Measurements from ENCODE around the gene ANXA1.

Gene ANXA1

GRCh38 chr9:73131461-73131860, 20.2 kb upstream of the ANXA1 start:
- Histone ChIP-seq H3K36me3 (replicated peaks; ENCODE audit: insufficient read depth, low read length) (no peaks in the 10 kb centered on the region), H3K9me2 (replicated peaks; ENCODE audit: insufficient read depth, low read length) (no peaks in the 10 kb centered on the region), H3K4me1 (ENCODE audit: low read length) (peaks cover 15% of the 10 kb centered on the region), H3K9me3 (replicated peaks; ENCODE audit: insufficient read depth, low read length) (no peaks in the 10 kb centered on the region), H3K4me2 (ENCODE audit: low read depth, low read length) (peak overlapping the region; percentile 89), H3K27ac (ENCODE audit: low read length) (peak overlapping the region; percentile 88; the same call in 1 of the 2 replicates), H3K79me2 (ENCODE audit: low read length) (no peaks in the 10 kb centered on the region), H4K20me1 (ENCODE audit: insufficient read depth, low read length) (no peaks in the 10 kb centered on the region), H3K27me3 (replicated peaks; ENCODE audit: insufficient read depth, low read length) (no peaks in the 10 kb centered on the region), H3K4me3 (ENCODE audit: low read length) (no peak overlapping the region), H3K9ac (ENCODE audit: low read length) (peak overlapping the region; percentile 88), H2AFZ (ENCODE audit: low read length) (peak overlapping the region; percentile 64), H3F3A (ENCODE audit: insufficient read depth, low read length) (peaks cover 32% of the 10 kb centered on the region)
- no peak for TF ChIP-seq EZH2phosphoT487 (IDR thresholded peaks at IDR 0.05; ENCODE audit: low read length)
- no peak for TF ChIP-seq CTCF (IDR thresholded peaks at IDR 0.05; ENCODE audit: low read length)
- TF ChIP-seq EZH2 (optimal IDR thresholded peaks at IDR 0.05; ENCODE audit: low read depth, low read length) = no peak
- no peak for DNase-seq

DNA sequence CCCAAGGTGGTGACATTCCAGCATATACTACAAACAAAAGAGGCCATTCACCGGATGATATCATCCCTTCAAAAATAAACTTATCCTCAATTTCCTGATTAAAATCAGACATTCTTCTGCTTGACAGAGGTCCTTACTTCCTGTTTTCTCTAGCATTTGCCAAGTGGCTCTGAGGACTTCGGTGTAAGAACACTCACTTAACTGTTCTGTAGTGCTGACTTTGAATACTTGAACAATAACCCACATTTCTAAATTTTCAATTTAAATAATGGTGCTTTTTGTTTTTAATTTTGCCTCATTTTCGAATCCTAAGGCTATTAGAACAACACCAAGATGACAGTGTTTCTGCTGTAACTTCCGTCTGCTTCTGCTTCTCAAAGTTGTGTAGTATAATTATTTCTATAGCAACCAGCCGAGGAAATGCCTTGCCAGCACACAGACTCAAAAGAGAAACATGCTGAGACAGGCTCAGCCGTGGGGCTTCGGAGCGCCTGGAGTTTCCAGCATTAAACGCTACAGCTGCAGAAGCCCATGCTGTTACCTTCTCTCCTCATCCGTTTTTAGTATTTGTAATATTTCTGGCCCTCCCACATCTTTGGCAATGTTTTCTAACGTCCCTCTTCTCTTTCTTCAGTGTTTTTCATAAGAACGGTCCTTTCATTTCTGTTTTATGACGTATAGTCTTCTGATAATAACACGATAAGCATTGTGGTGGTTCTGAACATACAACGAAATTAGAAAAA, 19.5 kb upstream of the ANXA1 start:
- Histone ChIP-seq H3K79me2 (ENCODE audit: low read length) (no peaks in the 10 kb centered on the region), H3K4me3 (ENCODE audit: low read length) (peak overlapping the region; percentile 68), H3F3A (ENCODE audit: insufficient read depth, low read length) (peaks cover 32% of the 10 kb centered on the region), H3K27ac (ENCODE audit: low read length) (peak overlapping the region; percentile 88), H3K36me3 (replicated peaks; ENCODE audit: insufficient read depth, low read length) (no peaks in the 10 kb centered on the region), H4K20me1 (ENCODE audit: insufficient read depth, low read length) (no peaks in the 10 kb centered on the region), H3K4me1 (ENCODE audit: low read length) (peaks cover 15% of the 10 kb centered on the region), H3K9ac (ENCODE audit: low read length) (peak overlapping the region; percentile 88), H3K9me3 (replicated peaks; ENCODE audit: insufficient read depth, low read length) (no peaks in the 10 kb centered on the region), H3K27me3 (replicated peaks; ENCODE audit: insufficient read depth, low read length) (no peaks in the 10 kb centered on the region), H2AFZ (ENCODE audit: low read length) (peak overlapping the region; percentile 64), H3K9me2 (replicated peaks; ENCODE audit: insufficient read depth, low read length) (no peaks in the 10 kb centered on the region), H3K4me2 (ENCODE audit: low read depth, low read length) (peak overlapping the region; percentile 89)
- TF ChIP-seq EZH2phosphoT487 (IDR thresholded peaks at IDR 0.05; ENCODE audit: low read length) (no peak), EZH2 (optimal IDR thresholded peaks at IDR 0.05; ENCODE audit: low read depth, low read length) (no peak), CTCF (IDR thresholded peaks at IDR 0.05; ENCODE audit: low read length) (no peak)
- DNase-seq = peak; percentile 89

GRCh38 chr9:73133022-73133651, 18.5 kb upstream of the ANXA1 start:
- H3F3A ChIP-seq (ENCODE audit: insufficient read depth, low read length) = peaks cover 32% of the 10 kb centered on the region
- no peaks in the 10 kb centered on the region for H3K9me3 ChIP-seq (replicated peaks; ENCODE audit: insufficient read depth, low read length)
- H3K9ac ChIP-seq (ENCODE audit: low read length) = peak overlapping the region; percentile 88
- peak; percentile 24 for DNase-seq
- no peaks in the 10 kb centered on the region for H3K27me3 ChIP-seq (replicated peaks; ENCODE audit: insufficient read depth, low read length)
- no peaks in the 10 kb centered on the region for H3K79me2 ChIP-seq (ENCODE audit: low read length)
- no peak overlapping the region for H2AFZ ChIP-seq (ENCODE audit: low read length)
- peak overlapping the region; percentile 68 for H3K4me3 ChIP-seq (ENCODE audit: low read length)
- no peaks in the 10 kb centered on the region for H3K9me2 ChIP-seq (replicated peaks; ENCODE audit: insufficient read depth, low read length)
- no peaks in the 10 kb centered on the region for H4K20me1 ChIP-seq (ENCODE audit: insufficient read depth, low read length)
- peak overlapping the region; percentile 89 for H3K4me2 ChIP-seq (ENCODE audit: low read depth, low read length)
- peak overlapping the region; percentile 88 for H3K27ac ChIP-seq (ENCODE audit: low read length)
- peaks cover 15% of the 10 kb centered on the region for H3K4me1 ChIP-seq (ENCODE audit: low read length)
- TF ChIP-seq EZH2phosphoT487 (IDR thresholded peaks at IDR 0.05; ENCODE audit: low read length) (no peak), EZH2 (optimal IDR thresholded peaks at IDR 0.05; ENCODE audit: low read depth, low read length) (no peak), CTCF (IDR thresholded peaks at IDR 0.05; ENCODE audit: low read length) (no peak)
- no peaks in the 10 kb centered on the region for H3K36me3 ChIP-seq (replicated peaks; ENCODE audit: insufficient read depth, low read length)

All from MM.1S (cell line).